GM12878 (cell line): ENCODE results near the gene TIMM22. TPM values are rescaled to one million over a fixed set of nuclear protein-coding genes. Genes with fewer than 3 reads are reported as not detected.

Source experiments
- ATAC-seq: fragments of 200-7000 bp; cut with Tn5 transposase; 3 replicates; pipeline ENCODE4 v1.9.1; 2020; ENCODE audit warnings: mild to moderate bottlenecking, moderate library complexity
- BruUV-seq: library from RNA; stranded (reverse); fragments of 400-500 nt; replicated peaks from 2 replicates; lab custom pipeline; 2021; lab: Mats Ljungman, UMichigan
- CTCF ChIA-PET: fragments of 300-600 bp; sonication (Branson Sonifier 250); formaldehyde crosslinking; extraction: SDS; loops from one replicate; lab custom pipeline; 2021; ENCODE audit warnings: inconsistent platforms; lab: Yijun Ruan, JAX
- POLR2A ChIA-PET: fragments of 350-600 bp; formaldehyde crosslinking; extraction: SDS; loops from one replicate; lab custom pipeline; 2021; ENCODE audit warnings: inconsistent platforms; lab: Charles Lee
- RAD21 ChIA-PET: fragments of 300-600 bp; sonication (Branson Sonifier 250); formaldehyde crosslinking; loops from one replicate; lab custom pipeline; 2023; ENCODE audit warnings: antibody characterized with exemption; ENCODE audit not compliant: unreplicated experiment; lab: Charles Lee
- SMC1A ChIA-PET: fragments of 300-600 bp; sonication (Branson Sonifier 250); formaldehyde crosslinking; loops from one replicate; lab custom pipeline; 2023; ENCODE audit not compliant: unreplicated experiment, uncharacterized antibody; lab: Charles Lee
- DNase-seq: peaks from one replicate; pipeline ENCODE4 v3.0.0-alpha.2; 2011; ENCODE audit warnings: low read depth, low spot score
- FAIRE-seq: peaks from 3 replicates; lab custom pipeline; 2011; peaks lifted over from hg19 to GRCh38; lab: Jason Lieb, UNC
- H2AFZ ChIP-seq: 2 replicates; pipeline ENCODE4 v1.6.0; 2011; ENCODE audit warnings: low read depth, low read length, control low read depth; ENCODE audit not compliant: control insufficient read depth
- H3K27ac ChIP-seq: 2 replicates; pipeline ENCODE4 v1.5.1; 2011; ENCODE audit warnings: control low read depth; ENCODE audit not compliant: control insufficient read depth, insufficient read depth
- H3K27me3 ChIP-seq, 2 experiments: replicated peaks in 1 of 2; 2 replicates each; pipeline versions ENCODE4 v1.6.0 to v1.6.1; 2011; ENCODE audit warnings: low read length in 1 of 2; ENCODE audit not compliant: control insufficient read depth in 2 of 2, insufficient read depth in 2 of 2
- H3K36me3 ChIP-seq, 2 experiments: 2 replicates each; pipeline ENCODE4 v1.5.1; 2011; ENCODE audit warnings: low read length in 1 of 2; ENCODE audit not compliant: control insufficient read depth in 2 of 2, insufficient read depth in 2 of 2
- H3K4me1 ChIP-seq: 2 replicates; pipeline ENCODE4 v1.6.1; 2011; ENCODE audit warnings: mild to moderate bottlenecking, low read length, moderate library complexity, mixed read lengths; ENCODE audit not compliant: control insufficient read depth, insufficient read depth
- H3K4me2 ChIP-seq: 2 replicates; pipeline ENCODE4 v1.6.0; 2011; ENCODE audit warnings: control low read depth; ENCODE audit not compliant: control insufficient read depth, insufficient read depth
- H3K4me3 ChIP-seq: fragments of 200-600 bp; sonication (generic); 2 replicates; pipeline ENCODE4 v1.5.1; 2016
- H3K79me2 ChIP-seq: 2 replicates; pipeline ENCODE4 v1.6.0; 2011; ENCODE audit warnings: low read length; ENCODE audit not compliant: control insufficient read depth, insufficient read depth
- H3K9ac ChIP-seq: 2 replicates; pipeline ENCODE4 v1.8.0; 2011; ENCODE audit warnings: low read length, control low read depth, mixed read lengths; ENCODE audit not compliant: control insufficient read depth, insufficient read depth
- H3K9me3 ChIP-seq: replicated peaks from 3 replicates; pipeline ENCODE4 v1.5.1; 2011; ENCODE audit warnings: mild to moderate bottlenecking, low read length; ENCODE audit not compliant: control insufficient read depth, insufficient read depth
- H4K20me1 ChIP-seq: 2 replicates; pipeline ENCODE4 v1.6.0; 2011; ENCODE audit not compliant: control insufficient read depth, insufficient read depth
- DPF2 ChIP-seq: fragments of 450-650 bp; IDR thresholded peaks from 2 replicates; pipeline ENCODE4 v1.6.1; 2017; ENCODE audit warnings: mild to moderate bottlenecking
- EZH2 ChIP-seq: IDR thresholded peaks from 2 replicates; pipeline ENCODE4 v1.6.1; 2012; ENCODE audit warnings: low read depth, mild to moderate bottlenecking, control low read depth, inconsistent platforms, low read length, borderline replicate concordance; ENCODE audit not compliant: control insufficient read depth
- GABPA ChIP-seq: IDR thresholded peaks from 2 replicates; pipeline ENCODE4 v1.6.1; 2014; ENCODE audit warnings: antibody characterized with exemption, low read depth, mild to moderate bottlenecking, inconsistent platforms
- JUND ChIP-seq: IDR thresholded peaks from 2 replicates; pipeline ENCODE4 v1.6.1; 2012; ENCODE audit warnings: low read depth, mild to moderate bottlenecking, low read length, improper control_type of control experiment, moderate library complexity
- MEF2B ChIP-seq: fragments of 450-650 bp; IDR thresholded peaks from 2 replicates; pipeline ENCODE4 v1.6.1; 2018; ENCODE audit warnings: mild to moderate bottlenecking, moderate library complexity; ENCODE audit not compliant: partially characterized antibody, poor library complexity, severe bottlenecking
- NFYA ChIP-seq: IDR thresholded peaks from 2 replicates; pipeline ENCODE4 v1.6.1; 2011; ENCODE audit warnings: low read depth, mild to moderate bottlenecking, low read length, improper control_type of control experiment, borderline replicate concordance
- PAX5 ChIP-seq: IDR thresholded peaks from 2 replicates; pipeline ENCODE4 v1.6.1; 2011; ENCODE audit warnings: low read depth, low read length, borderline replicate concordance
- RCOR1 ChIP-seq: conservative IDR thresholded peaks from 2 replicates; pipeline ENCODE4 v1.6.1; 2012; ENCODE audit warnings: low read depth, low read length, improper control_type of control experiment
- SIX5 ChIP-seq: IDR thresholded peaks from 2 replicates; pipeline ENCODE4 v1.6.1; 2011; ENCODE audit warnings: mild to moderate bottlenecking, low read depth, low read length, moderate library complexity; ENCODE audit not compliant: severe bottlenecking
- SMAD1 ChIP-seq: fragments of 450-650 bp; IDR thresholded peaks from 2 replicates; pipeline ENCODE4 v1.6.1; 2018; ENCODE audit warnings: mild to moderate bottlenecking, low read depth; ENCODE audit not compliant: partially characterized antibody
- SMARCA5 ChIP-seq: fragments of 450-650 bp; IDR thresholded peaks from 2 replicates; pipeline ENCODE4 v1.6.1; 2017; ENCODE audit warnings: mild to moderate bottlenecking
- ZNF592 ChIP-seq: fragments of 450-650 bp; IDR thresholded peaks from 2 replicates; pipeline ENCODE4 v1.6.1; 2017; ENCODE audit warnings: mild to moderate bottlenecking, moderate library complexity
- WGBS: methylation state at CpG from one replicate; pipeline ENCODE4 v1.1.6; 2016; ENCODE audit warnings: low lambda C conversion rate; ENCODE audit not compliant: insufficient replicate concordance, insufficient coverage; ENCODE audit errors: missing lambda C conversion rate; 5-methylcytosine and 5-hydroxymethylcytosine counted together
- in situ Hi-C: fragments of 300-500 bp; cut with MboI; formaldehyde crosslinking; loops from 9 replicates; pipeline ENCODE4 v1.14.3; 2018; ENCODE audit warnings: mixed read lengths
- intact Hi-C: fragments of 100-400 bp; cut with micrococcal nuclease; formaldehyde crosslinking; loops from one replicate; pipeline ENCODE4 v1.14.2; 2022; ENCODE audit not compliant: unreplicated experiment
- polyA plus RNA-seq, 11 experiments: library from polyadenylated mRNA; depleted of rRNA in 4 of 11; unstranded in 6 of 11; stranded (reverse) in 5 of 11; fragments of >200 nt; fragmentation: Nextera tagmentation in 4 of 11; fragmentation: Illumina TruSeq in 1 of 11; extraction: Ambion mirVana in 4 of 11; extraction: Trizol in 1 of 11; gene quantifications; 1 replicate in 1 of 11; 2 replicates in 10 of 11; pipeline versions ENCODE4 v1.2.1 to v1.2.3, GENCODE V29; 2011 to 2016; ENCODE audit warnings: inconsistent platforms in 2 of 11, missing spikeins in 2 of 11, low read depth in 1 of 11
- total RNA-seq, 4 experiments: library from RNA; depleted of rRNA in 3 of 4; stranded (reverse); fragments of >200 nt in 3 of 4; fragmentation: Illumina TruSeq in 1 of 4; extraction: Trizol in 1 of 4; gene quantifications; 2 replicates each; pipeline versions ENCODE4 v1.2.1 to v1.2.3, GENCODE V29; 2013 to 2021

TIMM22 gene
- total and polyA plus RNA-seq, 10 of the 15 experiments (the other 5 are each of a cell fraction or from before 2014, with no cell fraction given) = 4.4 to 25.0 (median 10.6) TPM

DNA sequence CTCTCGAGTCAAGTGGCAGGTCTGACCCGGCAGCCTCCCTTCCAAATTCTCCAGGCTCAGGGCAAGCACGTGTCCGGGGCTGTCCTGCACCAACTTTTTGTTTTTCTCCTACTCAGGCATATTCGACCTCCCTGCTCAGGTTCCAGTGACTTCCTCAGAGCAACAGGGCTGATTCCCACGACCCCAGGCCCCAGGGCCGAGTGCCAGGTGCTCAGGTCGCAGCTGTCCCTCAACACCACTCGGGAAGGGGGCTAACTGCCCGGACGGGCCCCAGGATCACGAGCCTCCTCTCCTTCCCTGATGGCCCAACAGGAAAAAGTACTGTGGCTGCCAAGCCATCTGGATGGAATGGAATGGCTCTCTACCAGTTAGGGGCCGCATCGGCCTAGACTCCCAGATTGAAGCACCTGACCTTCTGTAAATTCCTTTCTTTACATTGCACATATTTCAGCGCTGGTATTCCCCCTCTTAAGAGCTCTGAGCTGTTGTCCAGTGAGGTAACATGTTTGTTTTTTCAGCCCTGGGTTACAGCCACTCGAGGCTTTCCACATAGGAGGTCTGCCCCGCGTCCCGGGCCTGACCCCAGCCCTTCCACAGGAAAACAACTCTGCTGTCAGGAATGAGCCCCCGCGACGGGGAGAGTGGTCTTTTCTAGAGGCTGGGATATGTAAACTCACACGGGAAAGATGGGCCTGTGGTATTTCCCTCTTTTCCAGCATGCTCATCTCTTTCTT is 42.3 kb upstream of the TIMM22 start:
- no peak overlapping the region for H3K4me2 ChIP-seq
- no peak overlapping the region for H3K9ac ChIP-seq
- in situ Hi-C loops = no loop called here
- H3K36me3 ChIP-seq = no peaks in the 10 kb centered on the region
- SMC1A ChIA-PET = no interaction called here
- H3K27me3 ChIP-seq = no peaks in the 10 kb centered on the region
- H3K9me3 ChIP-seq = no peaks in the 10 kb centered on the region; the same call in 2 of the 3 replicates
- intact Hi-C loops = no loop called here
- no peak overlapping the region for H3K27ac ChIP-seq
- H3K79me2 ChIP-seq = no peaks in the 10 kb centered on the region
- CTCF ChIA-PET = no interaction called here
- TF ChIP-seq JUND = no peak
- no peak for TF ChIP-seq EZH2
- no peak for TF ChIP-seq NFYA
- TF ChIP-seq SMAD1 = no peak
- no peak for TF ChIP-seq ZNF592
- TF ChIP-seq MEF2B = no peak
- TF ChIP-seq GABPA = no peak
- no peak for TF ChIP-seq SIX5
- TF ChIP-seq RCOR1 = no peak
- TF ChIP-seq DPF2 = no peak
- TF ChIP-seq SMARCA5 = no peak
- no peak for TF ChIP-seq PAX5
- ATAC-seq (no peak), DNase-seq (no peak), FAIRE-seq (no peak)
- no peaks in the 10 kb centered on the region for H3K4me1 ChIP-seq
- H3K4me3 ChIP-seq = no peak overlapping the region
- WGBS = 51% methylated on average over 23 of the region's 23 CpGs
- H2AFZ ChIP-seq = no peak overlapping the region
- RAD21 ChIA-PET = no interaction called here
- POLR2A ChIA-PET = no interaction called here
- BruUV-seq = no TSS peak
- H4K20me1 ChIP-seq = no peaks in the 10 kb centered on the region
